ENCODE data around the gene AKAP6. TPM values are rescaled to one million over a fixed set of nuclear protein-coding genes. Genes with fewer than 3 reads are reported as not detected.
A peak's percentile ranks its signal among the peaks of the same experiment; 100 is the strongest.

The AKAP6 gene
- total RNA-seq, 1 experiment from 2014 or later: 2.3 TPM

- Mint-ChIP-seq H3K27me3 (ENCODE audit: insufficient read depth, unreplicated experiment) (no peaks in the 10 kb centered on the region), H3K4me3 (ENCODE audit: unreplicated experiment) (no peak overlapping the region), H3K4me1 (ENCODE audit: insufficient read depth, unreplicated experiment) (peaks cover 8% of the 10 kb centered on the region), H3K27ac (ENCODE audit: low read depth, unreplicated experiment) (no peak overlapping the region), H3K9me3 (ENCODE audit: unreplicated experiment) (no peaks in the 10 kb centered on the region), H3K36me3 (ENCODE audit: insufficient read depth, unreplicated experiment) (peaks cover 5% of the 10 kb centered on the region)
- POLR2A ChIA-PET: no interaction called here
- intact Hi-C loops (cut with micrococcal nuclease): no loop called here
- TF ChIP-seq, protein P1, sequence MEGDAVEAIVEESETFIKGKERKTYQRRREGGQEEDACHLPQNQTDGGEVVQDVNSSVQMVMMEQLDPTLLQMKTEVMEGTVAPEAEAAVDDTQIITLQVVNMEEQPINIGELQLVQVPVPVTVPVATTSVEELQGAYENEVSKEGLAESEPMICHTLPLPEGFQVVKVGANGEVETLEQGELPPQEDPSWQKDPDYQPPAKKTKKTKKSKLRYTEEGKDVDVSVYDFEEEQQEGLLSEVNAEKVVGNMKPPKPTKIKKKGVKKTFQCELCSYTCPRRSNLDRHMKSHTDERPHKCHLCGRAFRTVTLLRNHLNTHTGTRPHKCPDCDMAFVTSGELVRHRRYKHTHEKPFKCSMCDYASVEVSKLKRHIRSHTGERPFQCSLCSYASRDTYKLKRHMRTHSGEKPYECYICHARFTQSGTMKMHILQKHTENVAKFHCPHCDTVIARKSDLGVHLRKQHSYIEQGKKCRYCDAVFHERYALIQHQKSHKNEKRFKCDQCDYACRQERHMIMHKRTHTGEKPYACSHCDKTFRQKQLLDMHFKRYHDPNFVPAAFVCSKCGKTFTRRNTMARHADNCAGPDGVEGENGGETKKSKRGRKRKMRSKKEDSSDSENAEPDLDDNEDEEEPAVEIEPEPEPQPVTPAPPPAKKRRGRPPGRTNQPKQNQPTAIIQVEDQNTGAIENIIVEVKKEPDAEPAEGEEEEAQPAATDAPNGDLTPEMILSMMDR (IDR thresholded peaks at IDR 0.05; ENCODE audit: unreplicated experiment): no peak
- CTCF ChIA-PET: interaction anchor here (0.9 to 2.5 kb wide), 3 partner anchors 58 to 238 kb away, joined by 3 to 9 read pairs (median 3); no protein-coding TSS in a partner anchor
- BruUV-seq (replicated peaks): no TSS peak
- DNase-seq (ENCODE audit: unreplicated experiment): no peak
Observed at GRCh38 chr14:32403021-32403420, 73.9 kb downstream of the AKAP6 start.

GRCh38 chr14:32403688-32404087 lies 74.6 kb downstream of the AKAP6 start:
- H3K27me3 Mint-ChIP-seq (ENCODE audit: insufficient read depth, unreplicated experiment): no peaks in the 10 kb centered on the region
- BruUV-seq (replicated peaks): no TSS peak
- intact Hi-C loops (cut with micrococcal nuclease): no loop called here
- TF ChIP-seq, protein P1 (IDR thresholded peaks at IDR 0.05; ENCODE audit: unreplicated experiment): no peak
- no peaks in the 10 kb centered on the region for H3K9me3 Mint-ChIP-seq (ENCODE audit: unreplicated experiment)
- peak; percentile 28 for DNase-seq (ENCODE audit: unreplicated experiment)
- H3K36me3 Mint-ChIP-seq (ENCODE audit: insufficient read depth, unreplicated experiment): peaks cover 5% of the 10 kb centered on the region
- peaks cover 6% of the 10 kb centered on the region for H3K4me1 Mint-ChIP-seq (ENCODE audit: insufficient read depth, unreplicated experiment)
- CTCF ChIA-PET: interaction anchor here (0.9 kb wide), 2 partner anchors 58 to 239 kb away, joined by 3 read pairs; no protein-coding TSS in a partner anchor
- H3K4me3 Mint-ChIP-seq (ENCODE audit: unreplicated experiment): no peak overlapping the region
- H3K27ac Mint-ChIP-seq (ENCODE audit: low read depth, unreplicated experiment): no peak overlapping the region
- POLR2A ChIA-PET: no interaction called here

- TF ChIP-seq, protein P1 (IDR thresholded peaks at IDR 0.05; ENCODE audit: unreplicated experiment): no peak
- ChIA-PET POLR2A (no interaction called here), CTCF (no interaction called here)
- peaks cover 6% of the 10 kb centered on the region for H3K4me1 Mint-ChIP-seq (ENCODE audit: insufficient read depth, unreplicated experiment)
- no peak overlapping the region for H3K27ac Mint-ChIP-seq (ENCODE audit: low read depth, unreplicated experiment)
- no peaks in the 10 kb centered on the region for H3K9me3 Mint-ChIP-seq (ENCODE audit: unreplicated experiment)
- BruUV-seq (replicated peaks): no TSS peak
- intact Hi-C loops (cut with micrococcal nuclease): no loop called here
- H3K36me3 Mint-ChIP-seq (ENCODE audit: insufficient read depth, unreplicated experiment): no peaks in the 10 kb centered on the region
- no peaks in the 10 kb centered on the region for H3K27me3 Mint-ChIP-seq (ENCODE audit: insufficient read depth, unreplicated experiment)
- no peak for DNase-seq (ENCODE audit: unreplicated experiment)
- H3K4me3 Mint-ChIP-seq (ENCODE audit: unreplicated experiment): no peak overlapping the region
Observed at GRCh38 chr14:32404784-32405573, 75.9 kb downstream of the AKAP6 start.

DNA sequence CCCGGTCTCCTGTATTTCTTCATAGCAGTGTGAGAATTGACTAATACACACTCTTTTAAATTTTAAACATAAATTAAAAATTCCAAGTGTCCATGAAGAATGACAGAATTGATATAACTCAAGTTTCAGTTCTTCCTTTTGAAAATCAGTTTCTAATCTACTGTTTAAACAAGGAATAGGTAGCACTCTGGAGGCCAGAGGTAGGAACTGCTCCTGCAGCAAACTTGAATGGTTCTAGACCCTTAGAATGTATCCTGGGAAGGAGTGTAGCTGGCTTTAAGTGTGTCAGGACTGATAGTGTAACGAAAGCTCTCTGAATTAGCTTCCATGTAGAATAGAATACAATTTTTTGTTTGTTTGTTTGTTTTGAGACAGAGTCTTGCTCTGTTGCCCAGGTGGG lies 76.8 kb downstream of the AKAP6 start:
- Mint-ChIP-seq H3K9me3 (ENCODE audit: unreplicated experiment) (no peaks in the 10 kb centered on the region), H3K4me3 (ENCODE audit: unreplicated experiment) (no peak overlapping the region), H3K4me1 (ENCODE audit: insufficient read depth, unreplicated experiment) (peaks cover 6% of the 10 kb centered on the region), H3K27ac (ENCODE audit: low read depth, unreplicated experiment) (no peak overlapping the region), H3K36me3 (ENCODE audit: insufficient read depth, unreplicated experiment) (no peaks in the 10 kb centered on the region), H3K27me3 (ENCODE audit: insufficient read depth, unreplicated experiment) (no peaks in the 10 kb centered on the region)
- POLR2A ChIA-PET: no interaction called here
- intact Hi-C loops (cut with micrococcal nuclease): no loop called here
- DNase-seq (ENCODE audit: unreplicated experiment): no peak
- CTCF ChIA-PET: interaction anchor here (0.6 to 1.0 kb wide), 2 partner anchors 105 to 108 kb away, joined by 3 to 4 read pairs; no protein-coding TSS in a partner anchor
- TF ChIP-seq, protein P1 (IDR thresholded peaks at IDR 0.05; ENCODE audit: unreplicated experiment): no peak
- BruUV-seq (replicated peaks): no TSS peak
